ENCODE measurements around the gene NRXN3.

- TF ChIP-seq, protein P1, sequence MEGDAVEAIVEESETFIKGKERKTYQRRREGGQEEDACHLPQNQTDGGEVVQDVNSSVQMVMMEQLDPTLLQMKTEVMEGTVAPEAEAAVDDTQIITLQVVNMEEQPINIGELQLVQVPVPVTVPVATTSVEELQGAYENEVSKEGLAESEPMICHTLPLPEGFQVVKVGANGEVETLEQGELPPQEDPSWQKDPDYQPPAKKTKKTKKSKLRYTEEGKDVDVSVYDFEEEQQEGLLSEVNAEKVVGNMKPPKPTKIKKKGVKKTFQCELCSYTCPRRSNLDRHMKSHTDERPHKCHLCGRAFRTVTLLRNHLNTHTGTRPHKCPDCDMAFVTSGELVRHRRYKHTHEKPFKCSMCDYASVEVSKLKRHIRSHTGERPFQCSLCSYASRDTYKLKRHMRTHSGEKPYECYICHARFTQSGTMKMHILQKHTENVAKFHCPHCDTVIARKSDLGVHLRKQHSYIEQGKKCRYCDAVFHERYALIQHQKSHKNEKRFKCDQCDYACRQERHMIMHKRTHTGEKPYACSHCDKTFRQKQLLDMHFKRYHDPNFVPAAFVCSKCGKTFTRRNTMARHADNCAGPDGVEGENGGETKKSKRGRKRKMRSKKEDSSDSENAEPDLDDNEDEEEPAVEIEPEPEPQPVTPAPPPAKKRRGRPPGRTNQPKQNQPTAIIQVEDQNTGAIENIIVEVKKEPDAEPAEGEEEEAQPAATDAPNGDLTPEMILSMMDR (IDR thresholded peaks at IDR 0.05; ENCODE audit: insufficient read depth, low read depth, low read length), result no peak
- TF ChIP-seq EZH2 (IDR thresholded peaks at IDR 0.05; ENCODE audit: insufficient read depth, low read length), result no peak
Measured at GRCh38 chr14:78356391-78356790, 186.2 kb downstream of the NRXN3 start.

All from astrocyte (in vitro differentiated cells and primary cell).